Skeletal muscle tissue (tissue), 1 donor: ENCODE measurements around the gene LYPD3. TPM values are rescaled to one million over a fixed set of nuclear protein-coding genes. Genes with fewer than 3 reads are reported as not detected.

Experiments
- total RNA-seq: library from RNA; depleted of rRNA; stranded (reverse); fragments of >200 nt; gene quantifications from one replicate; pipeline ENCODE4 v1.2.3, GENCODE V29; 2014

The LYPD3 gene
- total RNA-seq, 1 donor from 2014 or later, result not detected

Other genes starting within 250 kb of the LYPD3 start
- not detected for gene PSG9, start 196.1 kb downstream of the LYPD3 start, total RNA-seq
- gene CD177, start 111.9 kb downstream of the LYPD3 start, total RNA-seq, result 5.2 TPM
- not detected for gene TEX101, start 50.7 kb downstream of the LYPD3 start, total RNA-seq
- 4.7 TPM for gene PHLDB3, start 39.1 kb upstream of the LYPD3 start, total RNA-seq
- 32.4 TPM for gene ETHE1, start 61.6 kb upstream of the LYPD3 start, total RNA-seq
- gene ZNF575, start 67.6 kb upstream of the LYPD3 start, total RNA-seq, result not detected
- 7.3 TPM for gene XRCC1, start 109.9 kb upstream of the LYPD3 start, total RNA-seq
- 6.8 TPM for gene PINLYP, start 110.2 kb upstream of the LYPD3 start, total RNA-seq
- 24.5 TPM for gene IRGQ, start 130.5 kb upstream of the LYPD3 start, total RNA-seq
- 6.8 TPM for gene ZNF576, start 131.0 kb upstream of the LYPD3 start, total RNA-seq
- not detected for gene SRRM5, start 146.5 kb upstream of the LYPD3 start, total RNA-seq
- 44.9 TPM for gene ZNF428, start 154.0 kb upstream of the LYPD3 start, total RNA-seq
- 7.8 TPM for gene CADM4, start 174.2 kb upstream of the LYPD3 start, total RNA-seq
- gene PLAUR, start 204.6 kb upstream of the LYPD3 start, total RNA-seq, result 2.1 TPM